ENCODE data around the gene RAD51B. TPM values are rescaled to one million over a fixed set of nuclear protein-coding genes. Genes with fewer than 3 reads are reported as not detected.

Gene RAD51B
- total RNA-seq, 4 donors from 2014 or later: 8.9 to 30.3 (median 10.4) TPM

DNA sequence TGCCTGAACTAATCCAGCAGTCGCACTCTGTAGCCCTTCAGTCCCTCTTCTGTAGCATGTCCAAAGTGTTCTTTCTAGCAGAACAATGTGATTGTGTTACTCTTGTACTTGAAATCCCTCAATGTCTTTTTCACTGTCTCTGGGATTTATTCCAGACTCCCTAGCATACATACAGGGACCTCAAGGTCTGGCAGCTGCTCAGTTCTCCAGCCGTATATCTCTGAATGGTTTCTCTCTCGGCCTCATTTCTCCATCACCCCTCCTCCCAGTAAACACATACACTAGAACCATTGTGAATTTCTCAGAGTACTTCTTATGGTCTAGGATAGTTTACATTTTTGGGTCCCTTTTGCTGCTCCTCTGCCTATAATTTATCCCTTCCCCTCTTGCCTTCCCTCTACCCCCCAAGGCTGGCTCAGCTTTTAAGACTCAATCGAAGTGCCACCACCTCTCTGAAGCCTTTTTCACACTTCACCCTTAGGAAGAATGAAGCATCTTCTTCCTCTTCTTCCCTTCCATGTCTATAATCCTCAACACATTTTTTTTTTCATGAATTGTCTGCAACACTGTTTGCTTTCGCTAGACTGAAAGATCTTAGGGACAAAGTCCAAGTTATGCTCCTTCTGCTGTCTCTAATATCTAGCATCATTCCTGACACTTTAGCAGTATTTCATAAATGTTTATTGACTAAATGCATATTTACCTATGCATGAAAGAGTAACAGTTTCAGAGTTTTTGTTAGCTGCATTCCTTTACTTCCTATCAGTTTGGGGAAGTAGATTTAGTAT lies 527.2 kb downstream of the RAD51B start:
- DNase-seq (ENCODE audit: low spot score): no peak
- TF ChIP-seq, protein P1, sequence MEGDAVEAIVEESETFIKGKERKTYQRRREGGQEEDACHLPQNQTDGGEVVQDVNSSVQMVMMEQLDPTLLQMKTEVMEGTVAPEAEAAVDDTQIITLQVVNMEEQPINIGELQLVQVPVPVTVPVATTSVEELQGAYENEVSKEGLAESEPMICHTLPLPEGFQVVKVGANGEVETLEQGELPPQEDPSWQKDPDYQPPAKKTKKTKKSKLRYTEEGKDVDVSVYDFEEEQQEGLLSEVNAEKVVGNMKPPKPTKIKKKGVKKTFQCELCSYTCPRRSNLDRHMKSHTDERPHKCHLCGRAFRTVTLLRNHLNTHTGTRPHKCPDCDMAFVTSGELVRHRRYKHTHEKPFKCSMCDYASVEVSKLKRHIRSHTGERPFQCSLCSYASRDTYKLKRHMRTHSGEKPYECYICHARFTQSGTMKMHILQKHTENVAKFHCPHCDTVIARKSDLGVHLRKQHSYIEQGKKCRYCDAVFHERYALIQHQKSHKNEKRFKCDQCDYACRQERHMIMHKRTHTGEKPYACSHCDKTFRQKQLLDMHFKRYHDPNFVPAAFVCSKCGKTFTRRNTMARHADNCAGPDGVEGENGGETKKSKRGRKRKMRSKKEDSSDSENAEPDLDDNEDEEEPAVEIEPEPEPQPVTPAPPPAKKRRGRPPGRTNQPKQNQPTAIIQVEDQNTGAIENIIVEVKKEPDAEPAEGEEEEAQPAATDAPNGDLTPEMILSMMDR (IDR thresholded peaks at IDR 0.05): no peak
- ATAC-seq (ENCODE audit: low FRiP score): no peak

DNA sequence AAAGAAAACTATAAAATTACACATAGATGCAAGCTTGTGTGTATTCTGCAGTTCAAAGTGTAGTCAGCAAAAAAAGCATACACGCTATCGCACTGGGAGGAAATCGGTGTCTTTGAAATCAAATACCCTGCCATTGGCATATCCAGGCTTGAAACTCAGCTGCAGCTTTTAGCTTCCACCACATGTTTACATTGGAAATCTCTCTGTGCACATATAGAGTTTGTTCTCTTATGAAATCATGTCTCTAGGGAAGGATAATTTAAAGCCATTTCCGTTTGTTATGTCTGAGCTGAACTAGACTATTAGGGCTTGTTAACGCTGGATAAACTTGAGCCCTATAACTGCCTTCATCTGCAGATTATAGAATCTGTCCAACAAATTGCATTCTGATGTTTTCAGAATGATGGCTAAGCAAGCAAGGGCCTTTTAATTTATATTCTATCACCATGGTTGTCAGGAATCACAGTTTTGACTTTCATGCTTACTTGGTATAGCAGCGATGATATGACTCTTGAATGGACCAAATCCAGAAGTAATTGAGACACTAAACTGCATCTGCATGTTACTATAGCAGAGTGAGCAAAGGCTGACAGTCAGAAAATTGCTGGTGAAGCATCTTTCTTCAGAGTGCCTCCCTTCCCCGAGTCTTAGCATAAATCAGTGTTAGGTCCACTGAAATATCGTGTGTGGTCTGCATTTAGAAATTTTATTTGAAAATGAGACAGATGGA lies 530.5 kb downstream of the RAD51B start:
- DNase-seq (ENCODE audit: low spot score) (no peak), ATAC-seq (ENCODE audit: low FRiP score) (no peak)
- TF ChIP-seq, protein P1 (IDR thresholded peaks at IDR 0.05): no peak

DNA sequence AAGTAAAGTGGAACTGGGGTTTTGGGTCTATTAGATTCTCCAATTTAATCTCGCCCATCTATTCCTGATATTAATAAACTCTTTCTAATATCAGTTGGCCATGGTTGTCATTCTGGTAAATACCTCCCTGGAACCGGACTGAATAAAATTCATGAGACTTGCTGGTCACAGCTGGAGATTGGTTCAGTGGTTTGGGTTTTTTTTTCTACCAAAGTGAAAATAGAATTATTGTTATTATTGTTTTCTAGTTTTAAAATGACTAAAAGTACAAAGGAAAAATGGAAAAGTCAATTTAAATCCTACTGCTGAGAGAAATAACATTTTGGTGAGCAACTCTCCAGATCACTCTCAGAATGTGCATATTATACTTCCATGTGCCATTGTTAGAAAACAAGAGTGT lies 535.8 kb downstream of the RAD51B start:
- TF ChIP-seq, protein P1 (IDR thresholded peaks at IDR 0.05): no peak
- DNase-seq (ENCODE audit: low spot score) (no peak), ATAC-seq (ENCODE audit: low FRiP score) (no peak)

DNA sequence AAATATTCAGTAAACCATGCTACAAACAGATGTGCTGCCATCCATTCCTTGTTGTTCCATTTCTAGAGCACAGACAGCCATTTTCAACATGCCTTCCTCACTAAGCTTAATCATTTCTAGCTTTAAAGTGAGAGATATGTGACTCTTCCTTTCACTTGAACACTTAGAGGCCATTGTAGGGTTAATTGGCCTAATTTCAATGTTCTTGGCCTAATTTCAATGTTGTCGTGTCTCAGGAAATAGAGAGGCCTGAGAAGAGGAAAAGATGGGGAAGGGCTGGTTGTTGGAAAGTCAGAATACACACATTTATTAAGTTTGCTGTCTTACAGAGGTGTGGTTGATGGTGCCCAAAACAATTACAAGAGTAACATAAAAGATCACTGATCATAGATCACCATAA lies 538.2 kb downstream of the RAD51B start:
- DNase-seq (ENCODE audit: low spot score): no peak
- ATAC-seq (ENCODE audit: low FRiP score): no peak
- TF ChIP-seq, protein P1 (IDR thresholded peaks at IDR 0.05): no peak

DNA sequence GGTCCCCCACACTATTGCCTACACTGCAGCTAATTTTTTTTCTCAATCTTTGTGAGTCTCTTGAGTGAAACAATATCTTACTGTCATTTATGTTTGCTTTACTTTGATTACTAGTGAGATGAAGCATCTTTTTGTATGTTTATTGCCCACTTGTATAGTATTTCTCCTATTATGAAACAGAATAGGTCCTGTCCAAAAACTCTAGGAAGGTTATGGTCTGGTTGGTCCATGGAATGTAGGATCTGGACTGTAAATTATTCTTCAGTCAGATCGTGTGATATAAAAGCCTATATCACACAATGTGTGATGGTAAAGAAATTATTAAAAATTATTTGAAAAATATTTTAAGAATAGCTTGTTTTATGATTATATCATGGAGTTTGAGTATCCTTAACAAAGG lies 538.9 kb downstream of the RAD51B start:
- ATAC-seq (ENCODE audit: low FRiP score) (no peak), DNase-seq (ENCODE audit: low spot score) (no peak)
- TF ChIP-seq, protein P1 (IDR thresholded peaks at IDR 0.05): no peak

DNA sequence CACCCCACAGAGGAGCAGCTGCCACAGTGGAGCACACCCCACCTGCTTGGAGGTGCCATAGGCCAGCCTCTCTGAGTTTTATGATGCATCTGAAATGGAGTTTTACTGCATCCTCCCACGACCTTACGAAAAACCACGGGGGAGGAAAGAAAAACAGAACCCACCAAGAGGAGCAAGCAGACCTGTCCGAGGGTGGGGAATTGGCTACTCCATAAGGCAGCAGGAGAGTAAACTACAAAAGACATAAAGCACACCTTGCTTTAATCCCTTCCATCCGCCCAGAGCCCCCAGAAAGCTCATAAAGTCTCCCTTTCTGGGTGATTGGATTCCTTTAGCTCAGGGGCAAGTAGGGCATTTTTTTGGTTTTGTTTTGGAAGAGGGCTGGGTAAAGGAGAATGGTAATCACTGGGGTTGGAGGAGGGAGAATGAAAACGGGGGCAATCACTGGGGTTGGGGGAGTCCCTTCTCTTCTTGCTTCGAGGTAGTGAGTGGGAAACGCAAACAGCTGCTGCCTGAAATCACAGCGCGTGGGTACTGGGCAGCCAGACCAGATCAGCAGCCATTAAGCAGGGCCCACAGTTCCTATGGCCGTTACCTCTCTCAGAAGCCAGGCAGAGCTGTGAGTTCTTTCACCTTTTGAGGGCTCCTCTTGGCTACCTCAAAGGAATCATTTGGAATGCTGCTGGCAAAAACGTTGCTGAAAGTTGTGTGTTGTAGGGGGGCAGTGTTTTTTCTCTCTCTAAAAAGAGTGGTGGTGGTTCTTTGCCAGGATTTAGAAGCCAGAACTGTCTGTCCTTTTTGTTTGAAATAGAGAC lies 539.6 kb downstream of the RAD51B start:
- TF ChIP-seq, protein P1 (IDR thresholded peaks at IDR 0.05): no peak
- DNase-seq (ENCODE audit: low spot score) (no peak), ATAC-seq (ENCODE audit: low FRiP score) (no peak)

Measured in omental fat pad (tissue), 4 donors.